Iris pigment epithelial cell (primary cell): ENCODE data around the gene PLGRKT.
"Not testable (repeated sequence)": the region's sequence is repeated elsewhere in the genome, so short reads cannot be mapped to it uniquely, and the experiment has no call there.

Source experiments
- DNase-seq: peaks from one replicate; pipeline ENCODE4 v3.0.0-alpha.2; 2011; ENCODE audit warnings: low read depth

The PLGRKT gene

DNA sequence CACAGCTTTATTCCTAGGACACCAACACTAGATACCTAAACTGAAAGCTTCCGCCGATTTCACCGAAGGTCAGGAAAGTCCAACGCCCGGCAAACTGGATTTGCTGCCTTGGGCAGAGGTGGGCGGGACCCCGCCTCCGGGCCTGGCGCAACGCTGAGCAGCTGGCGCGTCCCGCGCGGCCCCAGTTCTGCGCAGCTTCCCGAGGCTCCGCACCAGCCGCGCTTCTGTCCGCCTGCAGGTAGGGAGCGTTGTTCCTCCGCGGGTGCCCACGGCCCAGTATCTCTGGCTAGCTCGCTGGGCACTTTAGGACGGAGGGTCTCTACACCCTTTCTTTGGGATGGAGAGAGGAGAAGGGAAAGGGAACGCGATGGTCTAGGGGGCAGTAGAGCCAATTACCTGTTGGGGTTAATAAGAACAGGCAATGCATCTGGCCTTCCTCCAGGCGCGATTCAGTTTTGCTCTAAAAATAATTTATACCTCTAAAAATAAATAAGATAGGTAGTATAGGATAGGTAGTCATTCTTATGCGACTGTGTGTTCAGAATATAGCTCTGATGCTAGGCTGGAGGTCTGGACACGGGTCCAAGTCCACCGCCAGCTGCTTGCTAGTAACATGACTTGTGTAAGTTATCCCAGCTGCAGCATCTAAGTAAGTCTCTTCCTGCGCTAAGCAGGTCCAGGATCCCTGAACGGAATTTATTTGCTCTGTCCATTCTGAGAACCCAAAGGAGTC is 12.8 kb upstream of the PLGRKT start, which contains the start of gene CD274:
Gene CD274, plus strand, starts transcription at position 184 of the 733 bp plus-strand sequence. CDS start 5,572 bp downstream, outside the sequence.
- DNase-seq: peak; percentile 96

GRCh38 chr9:5449521-5450358 is 12.0 kb upstream of the PLGRKT start:
- no peak for DNase-seq

- DNase-seq: no peak
These were observed 11.0 kb upstream of the PLGRKT start for GRCh38 chr9:5448461-5449435.

- DNase-seq: no peak
These were observed 10.3 kb upstream of the PLGRKT start for GRCh38 chr9:5448016-5448415.

DNA sequence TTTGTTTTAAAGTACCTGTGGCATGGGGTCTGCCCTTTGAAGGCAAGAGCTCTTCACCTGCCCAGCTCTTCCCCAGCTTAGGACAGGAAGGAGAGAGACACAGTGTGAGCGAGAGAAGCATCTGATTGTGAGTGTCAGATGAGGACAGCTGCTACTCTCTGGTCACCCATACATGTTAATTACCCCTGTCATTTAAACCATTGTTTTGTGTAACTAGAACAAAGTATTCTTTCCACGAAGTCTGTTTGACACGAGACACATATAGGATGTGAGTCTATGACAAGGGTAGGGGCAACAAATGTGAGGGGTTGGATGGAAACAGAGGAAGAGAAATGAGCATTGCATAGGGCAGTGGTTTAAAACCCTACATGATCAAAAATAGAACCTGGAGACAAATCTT is 9.6 kb upstream of the PLGRKT start:
- DNase-seq: no peak

DNA sequence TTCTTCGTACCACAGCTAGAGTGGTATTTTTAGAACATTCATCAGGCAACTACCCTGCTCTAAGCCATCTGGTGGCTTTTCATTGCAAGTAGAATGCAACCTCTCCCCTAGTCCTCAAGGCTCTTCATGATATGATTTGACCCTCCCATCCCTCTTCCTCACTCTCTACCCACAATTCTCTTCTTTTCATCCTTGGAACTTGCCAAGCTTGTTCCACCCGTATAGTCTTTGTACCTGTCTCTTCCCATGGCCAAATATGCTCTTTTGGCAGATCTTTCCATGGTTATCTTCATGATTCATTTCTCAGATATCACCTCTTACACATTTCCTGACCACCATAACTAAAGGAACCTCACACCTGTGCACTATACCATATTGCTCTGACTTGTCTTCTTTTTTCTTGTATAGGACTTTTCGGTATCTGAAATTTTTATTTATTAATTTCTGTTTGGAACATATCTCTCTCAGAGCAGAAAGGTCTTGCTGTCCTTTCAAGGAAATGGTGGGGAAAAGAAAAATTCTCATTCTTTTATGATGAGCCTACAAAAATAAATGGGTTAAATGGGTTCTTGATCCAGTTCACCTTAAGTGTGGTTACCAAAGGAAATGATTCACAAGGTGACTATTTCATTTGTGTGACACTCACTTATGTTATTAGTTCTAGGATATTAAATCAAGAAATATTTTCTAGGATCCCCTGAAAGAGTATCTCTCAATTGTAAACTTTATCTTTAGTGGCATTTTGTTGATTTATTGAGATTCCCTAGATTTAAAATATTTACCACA is 8.9 kb upstream of the PLGRKT start:
- peak; percentile 28 for DNase-seq

DNA sequence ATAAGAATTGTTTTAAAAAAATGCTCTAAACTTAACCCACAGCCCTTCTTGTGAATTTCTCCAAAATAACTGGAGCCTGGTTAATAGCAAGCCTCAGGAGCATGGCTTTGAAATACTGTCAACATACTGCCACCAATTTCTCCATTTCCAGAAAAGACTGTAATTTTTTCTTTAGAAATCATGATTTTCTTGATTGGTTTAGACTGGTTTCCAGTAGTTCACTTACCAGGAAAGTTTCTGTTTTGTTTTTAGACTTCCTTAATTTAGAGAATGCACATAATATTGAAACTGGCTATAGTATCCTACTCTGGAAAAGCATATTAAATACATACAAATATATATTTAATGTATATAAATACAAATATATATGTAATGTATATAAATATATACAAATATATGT is 8.2 kb upstream of the PLGRKT start:
- DNase-seq: no peak

GRCh38 chr9:5445096-5445495 is 7.4 kb upstream of the PLGRKT start:
- DNase-seq: not testable (repeated sequence)

GRCh38 chr9:5443850-5444249 is 6.1 kb upstream of the PLGRKT start:
- no peak for DNase-seq

DNA sequence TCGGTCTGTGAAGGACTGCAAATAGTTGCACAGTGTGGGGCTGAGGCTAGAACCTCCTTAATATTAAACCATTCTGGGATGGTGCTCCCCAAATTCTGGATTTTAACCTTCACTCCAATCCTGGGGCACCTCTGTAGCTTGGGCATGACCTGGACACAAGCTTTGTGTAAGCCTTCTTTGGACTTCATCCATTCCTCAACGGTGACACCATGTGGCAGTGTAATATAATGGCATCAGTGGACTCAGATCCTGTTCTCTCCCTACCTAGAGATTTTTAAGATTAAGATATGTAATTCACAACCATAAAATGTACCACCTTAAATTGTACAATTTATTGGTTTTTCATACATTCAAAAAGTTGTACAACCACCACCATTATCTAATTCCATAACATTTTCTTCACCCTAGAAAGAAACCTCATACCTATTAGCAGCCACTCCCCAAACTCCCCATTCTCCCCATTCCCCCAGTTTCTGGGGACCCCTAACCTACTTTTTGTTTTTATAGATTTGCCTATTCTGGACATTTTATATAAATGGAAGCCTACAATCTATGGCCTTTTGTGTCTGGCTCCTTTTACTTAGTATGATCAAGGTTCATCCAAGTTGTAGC is 4.8 kb upstream of the PLGRKT start:
- peak; percentile 60 for DNase-seq

- peak; percentile 85 for DNase-seq
These were observed 3.3 kb upstream of the PLGRKT start for GRCh38 chr9:5441043-5441442.

- DNase-seq: no peak
These were observed 2.7 kb upstream of the PLGRKT start for GRCh38 chr9:5440426-5440825.

GRCh38 chr9:5438301-5439162 is 807 bp upstream of the PLGRKT start:
- DNase-seq: peak; percentile 72

- no peak for DNase-seq
These were observed 1.3 kb downstream of the PLGRKT start for GRCh38 chr9:5436441-5436840.

DNA sequence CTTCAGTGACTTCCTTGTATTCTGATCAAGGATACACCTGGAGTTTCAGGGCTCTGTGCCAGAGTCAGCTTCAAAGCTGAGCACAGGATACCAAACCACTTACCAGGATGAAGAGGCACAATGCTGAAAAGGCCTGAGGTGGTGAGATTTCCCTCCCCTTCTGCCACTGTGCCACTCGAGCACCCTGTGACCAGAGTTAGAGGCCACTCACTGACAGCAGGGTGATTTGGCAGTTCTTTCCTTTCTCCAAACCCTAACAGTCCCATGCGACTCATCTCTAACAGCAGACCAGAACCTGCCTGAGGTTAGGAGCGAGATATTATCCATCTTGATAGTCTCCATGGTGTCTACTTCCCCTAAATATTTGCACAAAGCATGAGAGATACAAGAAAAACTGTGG is 1.8 kb downstream of the PLGRKT start:
- no peak for DNase-seq

- not testable (repeated sequence) for DNase-seq
These were observed 3.6 kb downstream of the PLGRKT start for GRCh38 chr9:5433841-5434810.

DNA sequence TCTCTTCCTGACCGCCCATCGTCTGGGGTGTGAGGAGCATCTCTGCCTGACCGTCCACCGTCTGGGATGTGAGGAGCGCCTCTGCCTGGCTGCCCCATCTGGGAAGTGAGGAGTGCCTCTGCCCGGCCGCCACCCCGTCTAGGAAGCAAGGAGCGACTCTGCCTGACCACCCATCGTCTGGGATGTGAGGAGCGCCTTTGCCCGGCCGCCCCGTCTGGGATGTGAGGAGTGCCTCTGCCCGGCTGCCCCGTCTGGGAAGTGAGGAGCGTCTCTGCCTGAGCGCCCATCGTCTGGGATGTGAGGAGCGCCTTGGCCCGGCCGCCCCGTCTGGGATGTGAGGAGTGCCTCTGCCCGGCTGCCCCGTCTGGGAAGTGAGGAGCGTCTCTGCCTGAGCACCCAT is 4.4 kb downstream of the PLGRKT start:
- DNase-seq: not testable (repeated sequence)

GRCh38 chr9:5432890-5433289 is 4.8 kb downstream of the PLGRKT start:
- DNase-seq: not testable (repeated sequence)

DNA sequence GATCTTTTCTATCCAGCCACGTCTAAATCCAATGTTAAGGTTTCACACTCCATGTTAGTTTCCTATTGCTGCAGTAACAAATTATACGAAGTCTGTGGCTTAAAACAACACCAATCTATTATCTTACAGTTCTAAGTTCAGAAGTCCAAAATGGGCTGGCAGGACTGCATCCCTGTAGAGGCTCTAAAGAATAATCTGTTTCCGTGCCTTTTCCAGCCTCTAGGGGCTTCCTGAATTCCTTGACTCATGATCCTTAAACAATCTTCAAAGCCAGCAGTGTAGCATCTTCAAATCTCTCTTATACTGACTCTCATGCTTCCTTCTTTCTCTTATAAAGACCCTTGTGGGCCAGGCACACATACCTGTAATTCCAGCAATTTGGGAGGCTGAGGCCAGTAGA is 6.8 kb downstream of the PLGRKT start:
- no peak for DNase-seq
